HG03175 (cell line): ENCODE data around the gene PSEN1.
A peak's percentile ranks its signal among the peaks of the same experiment; 100 is the strongest.

Experiments
- ATAC-seq: cut with Tn5 transposase; IDR thresholded peaks from one replicate; pipeline ENCODE4 v1.9.1; 2021; ENCODE audit warnings: mild to moderate bottlenecking, moderate library complexity; ENCODE audit not compliant: unreplicated experiment

Gene PSEN1

GRCh38 chr14:73136387-73137225, at the start of gene PSEN1:
Gene PSEN1 (plus strand): TSS chr14:73136507. CDS start chr14:73148020, 11,513 bp downstream.
- ATAC-seq, result peak; percentile 87

- ATAC-seq, result no peak
These were observed 45.3 kb upstream of the PSEN1 start for GRCh38 chr14:73091044-73091443.

GRCh38 chr14:73097421-73097820, 38.9 kb upstream of the PSEN1 start:
- ATAC-seq, result no peak

GRCh38 chr14:73100334-73100733, 36.0 kb upstream of the PSEN1 start:
- ATAC-seq, result no peak

GRCh38 chr14:73102806-73103497, 33.4 kb upstream of the PSEN1 start:
- no peak for ATAC-seq

- no peak for ATAC-seq
These were observed 31.3 kb upstream of the PSEN1 start for GRCh38 chr14:73105050-73105449.

GRCh38 chr14:73105727-73106126, 30.6 kb upstream of the PSEN1 start:
- no peak for ATAC-seq

GRCh38 chr14:73116079-73116665, 20.1 kb upstream of the PSEN1 start:
- no peak for ATAC-seq

- ATAC-seq, result no peak
These were observed 12.0 kb upstream of the PSEN1 start for GRCh38 chr14:73124180-73124894.

- ATAC-seq, result no peak
These were observed 11.1 kb upstream of the PSEN1 start for GRCh38 chr14:73125169-73125588.

GRCh38 chr14:73125746-73126145, 10.6 kb upstream of the PSEN1 start:
- ATAC-seq, result no peak

- no peak for ATAC-seq
These were observed 2.5 kb upstream of the PSEN1 start for GRCh38 chr14:73133795-73134194.

GRCh38 chr14:73136085-73136386, 271 bp upstream of the PSEN1 start:
- ATAC-seq, result no peak

- no peak for ATAC-seq
These were observed 4.6 kb downstream of the PSEN1 start for GRCh38 chr14:73140811-73141323.

GRCh38 chr14:73142216-73142615, 5.9 kb downstream of the PSEN1 start:
- no peak for ATAC-seq

- no peak for ATAC-seq
These were observed 6.7 kb downstream of the PSEN1 start for GRCh38 chr14:73143003-73143402.

GRCh38 chr14:73143617-73144016, 7.3 kb downstream of the PSEN1 start:
- ATAC-seq, result no peak

GRCh38 chr14:73145371-73145770, 9.1 kb downstream of the PSEN1 start:
- no peak for ATAC-seq

GRCh38 chr14:73146111-73146510, 9.8 kb downstream of the PSEN1 start:
- no peak for ATAC-seq

GRCh38 chr14:73149753-73150152, 13.4 kb downstream of the PSEN1 start:
- ATAC-seq, result no peak

GRCh38 chr14:73153272-73153671, 17.0 kb downstream of the PSEN1 start:
- no peak for ATAC-seq
